ENCODE data around the gene COL23A1.

The COL23A1 gene

DNA sequence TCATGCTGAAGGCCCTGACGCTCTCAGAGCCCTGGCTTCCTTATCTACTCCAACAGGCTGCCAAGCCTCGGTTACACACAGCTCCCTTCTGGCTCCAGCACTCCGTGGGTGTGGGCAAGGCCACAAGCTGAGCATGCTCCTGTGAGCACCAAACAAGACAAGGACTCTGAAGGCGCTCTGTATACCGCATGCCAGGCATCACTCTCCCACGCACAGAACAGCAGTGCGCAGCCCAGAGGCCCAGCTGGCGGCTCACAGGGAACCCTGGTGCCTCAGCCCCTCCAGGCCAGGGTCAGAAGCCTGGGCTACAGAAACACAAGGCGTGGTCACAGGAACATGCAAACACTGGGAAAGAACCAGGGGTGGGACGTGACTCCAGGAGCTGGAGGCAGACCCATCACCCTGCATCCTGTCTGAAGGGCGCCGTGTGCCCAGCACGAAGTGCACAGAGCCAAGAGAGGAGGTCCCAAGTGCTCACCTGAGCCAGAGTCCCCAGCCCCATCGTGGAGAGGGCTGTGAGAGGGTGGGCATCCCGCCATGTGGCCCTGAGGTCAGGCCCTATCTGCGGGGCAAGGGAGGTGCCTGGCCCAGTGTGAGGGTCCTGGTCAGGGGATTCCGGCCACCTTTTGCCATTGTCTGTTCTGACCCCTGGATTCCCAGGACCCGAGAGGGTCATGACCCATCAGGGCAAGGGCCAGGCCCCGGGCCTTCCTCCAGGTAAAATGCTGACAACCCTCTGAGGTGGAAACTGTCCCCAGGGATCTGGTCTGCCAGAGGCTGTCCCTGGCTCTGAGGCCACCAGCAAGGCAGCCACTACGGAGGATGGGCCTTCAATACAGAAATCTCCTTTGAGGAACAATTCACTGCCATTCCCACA lies 54.7 kb downstream of the COL23A1 start:
- TF ChIP-seq CTCF (IDR thresholded peaks at IDR 0.05; ENCODE audit: low read length, missing control alignments), result no peak
- DNase-seq (ENCODE audit: low read depth), result no peak

DNA sequence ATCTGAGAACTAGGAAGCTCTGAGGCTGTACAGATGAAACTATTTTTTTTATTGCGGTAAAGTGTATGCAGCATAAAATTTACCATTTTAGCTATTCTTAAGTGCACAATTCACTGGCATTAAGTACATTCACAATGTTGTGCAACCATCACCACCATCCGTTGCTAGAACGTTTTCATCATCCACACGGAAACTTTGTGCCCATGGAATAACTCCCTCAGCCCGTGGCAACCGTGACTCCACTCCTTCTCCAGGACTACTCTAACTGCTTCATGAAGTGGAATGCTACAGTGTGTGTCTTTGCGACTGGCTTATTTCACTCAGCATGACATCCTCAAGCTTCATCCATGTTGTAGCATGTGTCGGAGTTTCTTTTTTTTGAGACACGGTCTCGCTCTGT lies 57.1 kb downstream of the COL23A1 start:
- DNase-seq (ENCODE audit: low read depth), result no peak
- no peak overlapping the region for H3K4me3 ChIP-seq (replicated peaks; ENCODE audit: low read depth, low read length)
- TF ChIP-seq CTCF (IDR thresholded peaks at IDR 0.05; ENCODE audit: low read length, missing control alignments), result no peak

More for the DNA sequence above, 54.7 kb downstream of the COL23A1 start:
- H3K4me3 ChIP-seq (replicated peaks; ENCODE audit: low read depth, low read length), result no peak overlapping the region

DNA sequence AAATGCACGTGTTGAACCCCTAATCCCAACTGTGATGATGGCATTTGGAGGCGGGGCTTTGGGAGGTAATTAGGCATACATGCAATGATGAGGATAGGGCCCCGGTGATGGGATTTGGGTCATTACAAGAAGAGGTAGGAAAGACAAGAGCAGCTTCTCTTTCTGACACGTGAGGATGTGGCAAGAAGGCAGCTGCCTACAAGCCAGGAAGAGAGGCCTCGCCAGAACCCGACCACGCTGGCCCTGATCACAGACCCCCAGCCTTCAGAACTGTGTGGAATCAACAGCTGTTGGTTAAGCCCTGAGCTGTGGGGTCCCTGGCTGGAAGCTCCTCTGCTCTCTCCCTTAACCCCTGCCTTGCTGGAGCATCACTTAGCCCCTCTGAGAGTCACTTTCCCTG lies 57.5 kb downstream of the COL23A1 start:
- H3K4me3 ChIP-seq (replicated peaks; ENCODE audit: low read depth, low read length), result no peak overlapping the region
- no peak for DNase-seq (ENCODE audit: low read depth)
- no peak for TF ChIP-seq CTCF (IDR thresholded peaks at IDR 0.05; ENCODE audit: low read length, missing control alignments)

DNA sequence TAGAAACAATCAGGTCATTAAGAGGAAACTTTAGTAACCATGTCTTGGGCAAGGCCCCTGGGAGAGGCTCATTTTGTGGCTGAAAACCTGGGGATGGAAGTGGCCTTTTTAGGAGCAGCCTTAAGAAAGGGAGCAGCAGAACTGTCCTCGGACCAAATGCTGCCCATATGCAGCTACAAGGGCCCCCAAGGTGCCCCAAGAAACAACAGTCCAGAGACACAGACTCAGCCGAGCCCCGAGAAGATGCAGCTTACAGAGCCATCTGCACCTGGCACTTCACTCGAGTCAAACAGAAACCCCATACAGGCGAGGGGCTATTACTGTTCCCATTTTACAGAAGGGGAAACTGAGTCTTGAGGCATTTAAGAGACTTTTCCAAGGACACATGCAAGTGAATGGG lies 58.0 kb downstream of the COL23A1 start:
- H3K4me3 ChIP-seq (replicated peaks; ENCODE audit: low read depth, low read length), result no peak overlapping the region
- no peak for TF ChIP-seq CTCF (IDR thresholded peaks at IDR 0.05; ENCODE audit: low read length, missing control alignments)
- no peak for DNase-seq (ENCODE audit: low read depth)

GRCh38 chr5:178531786-178532185 lies 58.4 kb downstream of the COL23A1 start:
- no peak for TF ChIP-seq CTCF (IDR thresholded peaks at IDR 0.05; ENCODE audit: low read length, missing control alignments)
- H3K4me3 ChIP-seq (replicated peaks; ENCODE audit: low read depth, low read length), result no peak overlapping the region
- DNase-seq (ENCODE audit: low read depth), result no peak

DNA sequence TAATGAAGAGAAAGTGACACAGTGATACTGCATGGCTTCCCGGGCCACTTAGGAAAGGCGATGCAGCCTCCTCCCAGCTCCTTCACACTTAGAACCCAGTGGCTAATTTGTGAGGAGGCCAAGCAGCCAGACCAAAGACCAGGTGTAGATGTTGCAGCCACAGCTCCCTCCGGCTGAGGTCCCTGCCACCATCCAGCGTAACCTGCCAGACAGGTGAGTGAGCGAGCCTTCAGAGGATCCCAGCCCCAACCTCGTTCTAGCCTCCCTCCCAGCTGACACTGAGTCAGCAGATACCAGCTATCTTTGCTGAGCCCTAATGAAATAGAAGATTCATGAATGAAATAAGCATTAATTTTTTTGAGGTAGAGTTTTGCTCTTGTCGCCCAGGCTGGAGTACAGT lies 59.7 kb downstream of the COL23A1 start:
- no peak for TF ChIP-seq CTCF (IDR thresholded peaks at IDR 0.05; ENCODE audit: low read length, missing control alignments)
- DNase-seq (ENCODE audit: low read depth), result no peak
- H3K4me3 ChIP-seq (replicated peaks; ENCODE audit: low read depth, low read length), result no peak overlapping the region

GRCh38 chr5:178529080-178529479 lies 61.1 kb downstream of the COL23A1 start:
- no peak overlapping the region for H3K4me3 ChIP-seq (replicated peaks; ENCODE audit: low read depth, low read length)
- DNase-seq (ENCODE audit: low read depth), result no peak
- no peak for TF ChIP-seq CTCF (IDR thresholded peaks at IDR 0.05; ENCODE audit: low read length, missing control alignments)

Measured in fibroblast of pulmonary artery (primary cell).